ENCODE results near the gene MROH2A. TPM values are rescaled to one million over a fixed set of nuclear protein-coding genes. Genes with fewer than 3 reads are reported as not detected.

Gene MROH2A
- total RNA-seq, 1 experiment from 2014 or later = not detected

DNA sequence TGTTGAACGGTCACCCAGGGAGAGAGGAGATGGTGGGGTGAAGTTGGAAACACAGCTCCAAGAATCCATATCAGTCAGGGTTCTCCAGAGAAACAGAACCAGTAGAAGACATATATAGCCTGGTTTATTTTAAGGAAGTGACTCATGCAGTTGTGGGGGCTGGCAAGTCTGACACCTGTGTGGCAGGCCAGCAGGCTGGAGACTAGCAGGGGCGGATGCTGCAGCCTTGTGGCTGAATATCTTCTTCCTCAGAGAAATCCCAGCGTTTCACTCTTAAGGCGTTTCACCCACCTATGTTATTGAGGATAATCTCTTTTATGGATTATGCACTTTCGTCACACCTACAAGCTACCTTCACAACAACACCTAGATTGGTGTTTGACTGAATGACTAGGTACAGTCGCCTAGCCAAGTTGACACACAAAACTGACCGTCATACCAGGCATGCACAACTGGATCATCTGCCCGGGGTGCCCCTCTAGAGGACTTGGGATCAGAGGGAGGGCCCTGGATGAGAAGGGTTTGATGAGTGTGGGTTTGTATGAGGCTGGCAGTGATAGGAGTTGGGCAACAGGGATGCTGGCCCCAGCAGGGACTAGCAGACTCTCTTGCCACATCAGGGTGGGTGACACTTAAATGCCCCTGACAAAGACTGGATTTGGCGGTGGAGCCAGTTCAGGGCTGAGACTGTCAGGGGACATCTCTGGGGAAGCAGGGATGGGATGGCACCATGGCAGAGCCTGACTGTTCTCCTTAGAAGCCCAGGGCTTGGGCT lies 23.4 kb downstream of the MROH2A start:
- Histone ChIP-seq H3K4me3 (ENCODE audit: insufficient read depth, low read depth, low read length) (no peak overlapping the region), H3K27me3 (ENCODE audit: control insufficient read depth, insufficient read depth, low read length) (no peaks in the 10 kb centered on the region), H3K36me3 (replicated peaks; ENCODE audit: control insufficient read depth, insufficient read depth, low read length) (no peaks in the 10 kb centered on the region)
- peak; percentile 8 for DNase-seq

DNA sequence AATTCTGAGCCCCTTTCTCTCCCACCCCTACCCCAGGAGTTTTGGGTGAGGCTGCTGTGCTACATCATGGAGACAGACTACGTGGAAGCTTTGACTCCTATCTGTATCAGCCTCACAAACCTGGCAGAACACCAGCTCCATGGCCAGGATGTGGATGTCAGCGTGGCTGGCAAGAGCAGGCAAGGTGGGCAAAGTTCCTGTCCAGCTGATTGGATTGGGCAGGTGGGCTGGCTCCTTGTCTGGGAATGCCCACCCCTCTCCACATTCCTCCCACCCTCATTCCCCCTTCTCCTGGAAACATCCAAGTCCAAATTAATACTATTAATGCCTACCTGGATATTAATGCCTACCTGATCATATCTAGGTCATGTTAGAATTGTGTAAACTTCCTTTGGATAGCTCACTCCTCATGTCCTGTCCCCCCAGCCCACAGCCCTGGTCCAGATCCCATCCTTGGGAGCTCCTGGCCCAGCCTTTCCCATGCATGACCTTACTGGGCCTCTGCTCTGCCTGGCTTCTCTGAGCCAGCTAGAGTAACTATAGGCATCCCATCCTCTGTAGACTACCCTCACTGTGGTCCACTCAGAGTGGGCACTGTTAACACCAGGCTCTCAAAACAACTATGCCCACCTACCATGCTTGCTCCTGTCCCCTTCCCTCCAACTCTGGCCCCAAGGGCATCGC lies 24.1 kb downstream of the MROH2A start:
- H3K27me3 ChIP-seq (ENCODE audit: control insufficient read depth, insufficient read depth, low read length) = no peaks in the 10 kb centered on the region
- peak; percentile 10 for DNase-seq
- H3K4me3 ChIP-seq (ENCODE audit: insufficient read depth, low read depth, low read length) = no peak overlapping the region
- H3K36me3 ChIP-seq (replicated peaks; ENCODE audit: control insufficient read depth, insufficient read depth, low read length) = no peaks in the 10 kb centered on the region

DNA sequence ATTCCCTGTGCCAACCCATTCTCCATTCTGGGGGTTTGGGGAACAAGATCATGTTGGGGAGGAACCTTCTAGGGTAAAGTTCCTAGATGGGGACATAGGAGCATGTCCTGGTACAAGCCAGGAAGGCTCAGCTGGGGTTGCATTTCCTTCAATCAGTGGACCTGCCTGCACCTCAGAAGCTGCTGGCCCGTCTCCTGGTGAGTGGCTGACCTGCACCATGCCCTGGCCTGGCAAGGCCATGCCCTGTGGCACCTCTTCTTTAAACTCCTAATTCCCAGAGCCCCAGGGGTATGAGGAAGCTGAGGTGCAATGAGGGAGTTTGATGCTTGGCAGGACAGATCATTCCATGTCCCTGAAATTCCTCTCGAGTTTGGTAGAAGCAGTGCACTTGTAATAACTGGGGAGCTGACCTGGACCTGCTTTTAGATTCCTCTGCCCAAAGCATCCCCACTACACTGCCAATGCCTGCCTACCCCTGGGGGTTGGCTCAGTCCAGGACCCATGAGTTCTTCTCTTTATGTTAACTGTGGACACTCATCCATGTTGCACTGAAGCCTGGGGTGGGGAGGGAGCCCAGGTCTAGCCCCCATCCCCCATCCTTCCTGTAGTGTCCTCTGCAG lies 25.3 kb downstream of the MROH2A start:
- no peak for DNase-seq
- Histone ChIP-seq H3K27me3 (ENCODE audit: control insufficient read depth, insufficient read depth, low read length) (no peaks in the 10 kb centered on the region), H3K4me3 (ENCODE audit: insufficient read depth, low read depth, low read length) (no peak overlapping the region), H3K36me3 (replicated peaks; ENCODE audit: control insufficient read depth, insufficient read depth, low read length) (no peaks in the 10 kb centered on the region)

DNA sequence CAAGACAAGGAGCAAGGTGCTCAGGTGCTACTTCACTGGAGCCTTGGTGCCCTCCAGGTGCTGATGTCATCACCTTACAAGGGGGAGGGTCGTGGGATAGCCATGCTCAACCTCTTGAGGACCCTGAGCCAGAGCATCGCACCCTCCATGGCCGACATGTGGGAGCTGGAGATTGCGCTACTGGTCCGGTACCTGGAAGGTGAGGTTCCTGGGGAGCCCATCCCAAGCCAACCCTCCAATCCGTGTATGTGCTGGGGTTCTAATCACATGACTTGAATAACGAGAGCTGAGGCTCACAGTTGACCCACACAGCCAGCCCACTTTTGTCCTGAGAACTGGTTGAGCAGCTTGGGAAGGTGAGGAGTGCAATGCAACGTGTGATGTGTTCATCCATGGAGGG lies 25.9 kb downstream of the MROH2A start:
- DNase-seq = peak; percentile 7
- no peak overlapping the region for H3K4me3 ChIP-seq (ENCODE audit: insufficient read depth, low read depth, low read length)
- H3K36me3 ChIP-seq (replicated peaks; ENCODE audit: control insufficient read depth, insufficient read depth, low read length) = no peaks in the 10 kb centered on the region
- no peaks in the 10 kb centered on the region for H3K27me3 ChIP-seq (ENCODE audit: control insufficient read depth, insufficient read depth, low read length)

DNA sequence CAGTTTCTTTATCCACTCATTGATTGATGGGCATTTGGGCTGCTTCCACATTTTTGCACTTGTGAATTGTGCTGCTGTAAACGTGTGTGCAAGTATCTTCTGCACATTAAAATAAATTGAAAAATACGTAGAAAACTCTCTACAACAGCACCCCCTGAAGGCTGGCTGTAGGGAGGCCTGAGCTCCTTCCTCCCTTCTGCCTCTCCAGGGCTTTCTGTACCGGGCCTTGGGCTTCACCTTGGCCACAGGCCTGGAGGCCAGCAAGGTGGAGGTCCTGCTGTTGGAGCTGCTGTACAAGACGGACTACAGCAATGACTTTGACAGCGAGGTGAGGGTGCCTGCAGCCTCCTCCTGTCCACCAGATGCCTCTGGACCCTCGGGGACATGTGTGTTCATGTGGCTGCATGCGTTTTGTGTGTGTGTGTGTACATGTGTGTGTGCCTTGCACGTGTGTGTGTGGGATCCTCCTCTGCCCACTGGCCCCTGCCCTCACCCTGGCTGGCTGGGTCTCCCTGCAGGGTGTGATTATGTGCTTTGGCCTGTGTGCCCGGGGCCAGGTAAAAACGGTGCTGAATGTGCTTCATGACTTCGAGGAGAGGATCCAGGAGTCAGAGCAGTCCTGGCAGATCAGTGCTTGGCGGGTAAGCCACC lies 29.2 kb downstream of the MROH2A start:
- Histone ChIP-seq H3K4me3 (ENCODE audit: insufficient read depth, low read depth, low read length) (no peak overlapping the region), H3K27me3 (ENCODE audit: control insufficient read depth, insufficient read depth, low read length) (no peaks in the 10 kb centered on the region), H3K36me3 (replicated peaks; ENCODE audit: control insufficient read depth, insufficient read depth, low read length) (no peaks in the 10 kb centered on the region)
- DNase-seq = no peak

DNA sequence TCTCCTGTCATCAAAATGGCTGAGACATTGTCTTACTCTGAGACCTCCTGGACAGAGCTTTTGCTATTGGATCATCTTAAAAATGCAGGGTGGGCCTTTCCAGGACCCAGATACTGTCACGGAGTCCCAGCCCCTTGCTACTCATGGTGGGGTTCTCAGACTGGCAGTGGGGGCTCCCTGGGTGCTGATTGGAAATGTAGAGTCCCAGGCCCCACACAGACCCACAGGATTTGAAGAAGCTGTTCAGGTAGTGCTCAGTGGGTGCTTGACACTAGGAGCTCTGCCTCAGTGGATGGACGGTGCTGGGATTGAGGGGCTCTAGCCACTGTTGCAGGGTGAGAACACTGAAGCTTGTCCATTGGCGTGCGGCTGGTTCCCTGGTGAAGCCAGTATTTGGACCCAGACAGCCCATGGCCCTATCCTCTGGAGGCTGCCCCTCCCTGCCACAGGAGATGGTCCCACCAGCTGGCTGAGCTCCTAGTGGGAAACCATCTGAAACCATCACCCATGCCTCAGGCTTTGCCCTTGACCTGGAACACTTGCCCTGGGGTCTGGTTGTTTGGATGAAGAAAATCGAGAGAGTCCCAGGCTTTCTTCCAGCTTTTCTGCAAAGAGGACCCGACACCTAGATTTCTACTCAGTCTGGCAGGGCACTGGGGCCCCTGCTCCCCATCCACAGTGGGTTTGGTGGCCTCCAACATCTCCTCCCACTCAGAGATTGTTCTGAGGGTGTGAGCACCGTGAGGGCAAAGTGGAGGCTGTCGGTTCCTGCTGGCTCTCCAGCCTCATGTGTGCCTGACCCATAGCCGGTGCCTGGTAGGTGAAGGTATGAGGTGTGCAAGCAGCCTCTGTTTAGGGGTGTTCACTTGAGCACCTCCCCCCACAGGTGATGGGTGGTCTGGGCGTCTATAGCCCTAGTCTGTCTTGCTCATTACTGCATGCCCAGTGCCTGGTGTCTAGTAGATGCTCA lies 30.1 kb downstream of the MROH2A start:
- Histone ChIP-seq H3K36me3 (replicated peaks; ENCODE audit: control insufficient read depth, insufficient read depth, low read length) (no peaks in the 10 kb centered on the region), H3K27me3 (ENCODE audit: control insufficient read depth, insufficient read depth, low read length) (no peaks in the 10 kb centered on the region), H3K4me3 (ENCODE audit: insufficient read depth, low read depth, low read length) (no peak overlapping the region)
- no peak for DNase-seq

DNA sequence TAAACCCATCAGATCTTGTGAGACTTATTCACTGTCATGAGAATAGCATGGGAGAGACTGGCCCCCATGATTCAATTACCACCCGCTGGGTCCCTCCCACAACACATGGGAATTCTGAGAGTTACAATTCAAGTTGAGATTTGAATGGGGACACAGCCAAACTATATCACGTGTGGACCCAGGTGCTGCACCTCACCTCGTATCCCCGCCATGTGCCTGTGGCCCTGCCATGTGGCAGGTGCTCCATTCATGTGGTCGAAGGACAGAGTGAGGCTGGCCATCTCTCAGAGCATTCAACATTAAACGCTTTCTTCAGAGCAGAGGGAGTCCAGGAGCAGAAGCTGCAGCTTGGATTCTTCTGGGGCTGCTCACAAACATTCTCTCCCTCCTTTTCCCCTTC lies 32.3 kb downstream of the MROH2A start:
- H3K36me3 ChIP-seq (replicated peaks; ENCODE audit: control insufficient read depth, insufficient read depth, low read length) = no peaks in the 10 kb centered on the region
- H3K27me3 ChIP-seq (ENCODE audit: control insufficient read depth, insufficient read depth, low read length) = no peaks in the 10 kb centered on the region
- no peak overlapping the region for H3K4me3 ChIP-seq (ENCODE audit: insufficient read depth, low read depth, low read length)
- DNase-seq = no peak

DNA sequence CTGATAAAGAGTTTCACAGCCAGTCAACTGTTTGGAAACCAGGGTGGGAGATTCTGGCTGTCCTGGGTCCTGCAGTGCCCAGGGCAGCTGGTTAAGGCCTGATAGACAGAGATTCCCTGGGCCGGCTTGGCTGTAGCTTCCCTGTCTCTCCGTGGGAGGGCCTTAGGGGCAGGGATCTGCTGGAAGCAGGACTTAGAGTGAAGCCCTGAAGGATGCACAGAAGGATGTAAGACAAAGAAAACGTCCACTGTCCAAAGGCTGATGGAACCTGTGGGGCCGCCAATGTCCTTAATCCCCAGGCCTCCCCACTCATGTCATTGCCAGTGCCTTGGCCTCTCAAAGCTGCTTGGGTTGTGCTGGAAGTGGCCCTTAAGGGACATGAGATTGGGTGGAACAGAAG lies 33.0 kb downstream of the MROH2A start:
- no peak overlapping the region for H3K4me3 ChIP-seq (ENCODE audit: insufficient read depth, low read depth, low read length)
- DNase-seq = no peak
- H3K27me3 ChIP-seq (ENCODE audit: control insufficient read depth, insufficient read depth, low read length) = no peaks in the 10 kb centered on the region
- no peaks in the 10 kb centered on the region for H3K36me3 ChIP-seq (replicated peaks; ENCODE audit: control insufficient read depth, insufficient read depth, low read length)

DNA sequence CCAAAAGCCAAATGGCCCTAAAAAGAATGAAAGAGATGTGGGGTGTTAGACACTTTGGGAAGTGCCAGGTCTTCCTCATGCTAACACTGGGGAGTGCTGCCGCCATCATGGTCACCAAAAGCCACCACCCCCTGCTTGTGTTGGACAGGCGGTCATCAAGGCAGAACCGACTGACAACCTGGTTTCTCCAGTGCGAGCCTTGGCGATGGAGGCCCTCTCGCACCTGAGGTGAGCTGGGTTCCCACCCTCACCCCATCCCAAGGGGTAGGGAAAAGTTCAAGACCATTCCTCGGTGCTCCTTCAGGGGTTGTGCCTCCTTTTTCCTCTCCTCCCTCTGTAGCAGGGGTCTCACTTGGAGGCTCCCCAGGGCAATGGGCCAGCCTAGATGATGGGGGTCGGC lies 33.6 kb downstream of the MROH2A start:
- Histone ChIP-seq H3K4me3 (ENCODE audit: insufficient read depth, low read depth, low read length) (no peak overlapping the region), H3K36me3 (replicated peaks; ENCODE audit: control insufficient read depth, insufficient read depth, low read length) (no peaks in the 10 kb centered on the region), H3K27me3 (ENCODE audit: control insufficient read depth, insufficient read depth, low read length) (no peaks in the 10 kb centered on the region)
- no peak for DNase-seq

DNA sequence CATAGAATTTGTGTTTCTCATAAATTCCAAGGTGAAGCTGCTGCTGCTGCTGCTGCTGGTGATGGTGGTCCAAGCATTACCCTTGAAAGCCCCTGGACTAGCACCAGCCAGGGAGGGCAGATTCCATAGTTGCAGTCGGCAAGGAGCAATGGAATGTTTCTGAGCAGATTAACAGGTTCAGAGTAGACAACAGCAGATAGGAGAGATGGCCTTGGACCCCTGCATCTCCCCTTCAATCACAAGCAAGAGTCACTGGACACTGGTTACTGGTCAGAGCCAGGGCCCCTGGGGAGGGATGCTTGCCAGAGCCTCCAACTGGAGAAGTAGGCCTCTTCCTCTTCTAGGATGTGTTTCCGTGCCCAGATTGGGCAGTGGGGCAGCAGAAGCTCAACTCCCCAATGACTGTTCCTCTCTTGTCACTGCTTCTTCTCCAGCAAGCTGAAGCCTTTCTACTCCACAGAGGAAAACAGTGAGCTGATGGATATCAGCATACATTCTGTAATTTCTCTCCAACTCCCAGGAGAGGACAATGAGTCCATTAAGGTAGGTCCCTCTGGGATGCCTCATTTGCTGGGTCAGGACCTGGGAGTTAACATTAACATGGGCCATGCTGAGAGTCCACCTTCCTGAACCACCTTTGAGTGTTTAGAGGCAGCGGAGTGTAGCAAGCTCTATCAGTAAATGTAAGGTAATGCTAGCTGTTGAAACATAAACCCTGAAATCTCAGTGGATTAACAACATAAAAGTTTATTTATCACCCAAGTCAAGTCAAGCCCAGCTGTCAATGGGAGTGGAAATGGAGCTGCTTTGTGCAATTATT lies 35.3 kb downstream of the MROH2A start:
- H3K36me3 ChIP-seq (replicated peaks; ENCODE audit: control insufficient read depth, insufficient read depth, low read length) = no peaks in the 10 kb centered on the region
- no peak for DNase-seq

DNA sequence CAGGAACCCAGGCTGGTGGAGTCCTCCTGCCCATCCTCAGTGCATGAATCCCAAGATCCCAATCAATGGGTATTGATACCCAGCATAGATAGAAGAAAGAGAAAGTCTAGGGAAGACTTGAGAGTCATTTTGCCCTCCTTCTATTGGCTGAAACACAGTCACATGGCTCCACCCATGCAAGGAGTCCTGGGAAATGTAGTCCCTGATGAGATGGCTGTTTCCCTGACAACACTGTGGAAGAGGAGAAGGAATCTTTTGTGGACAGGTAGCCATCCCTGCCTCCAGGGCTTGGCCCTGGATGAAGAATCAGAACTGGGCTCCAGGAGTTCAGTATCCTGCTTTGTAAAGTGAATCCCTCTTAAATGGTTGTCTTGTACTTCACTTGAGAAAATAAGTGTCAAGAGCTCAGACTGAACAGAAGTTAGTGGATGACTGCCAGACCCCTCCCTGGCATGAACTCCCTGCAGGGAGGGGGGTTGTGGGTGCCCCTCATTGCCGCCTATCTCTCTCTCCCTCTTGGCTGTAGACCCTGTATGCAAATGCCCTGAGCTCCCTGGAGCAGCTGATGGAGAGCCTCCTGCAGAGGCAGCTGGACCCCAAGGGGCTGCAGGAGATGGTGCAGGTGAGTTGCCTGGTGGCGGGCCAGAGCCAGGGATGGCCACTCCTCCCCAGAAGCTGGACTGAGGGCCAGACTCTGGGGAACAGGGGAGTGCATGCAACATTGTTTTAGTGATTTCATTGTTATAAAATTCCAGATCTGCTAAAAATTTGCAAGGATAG lies 36.1 kb downstream of the MROH2A start:
- Histone ChIP-seq H3K27me3 (ENCODE audit: control insufficient read depth, insufficient read depth, low read length) (no peaks in the 10 kb centered on the region), H3K4me3 (ENCODE audit: insufficient read depth, low read depth, low read length) (no peak overlapping the region), H3K36me3 (replicated peaks; ENCODE audit: control insufficient read depth, insufficient read depth, low read length) (no peaks in the 10 kb centered on the region)
- DNase-seq = peak; percentile 82

More for the DNA sequence above, 35.3 kb downstream of the MROH2A start:
- no peak overlapping the region for H3K4me3 ChIP-seq (ENCODE audit: insufficient read depth, low read depth, low read length)
- no peaks in the 10 kb centered on the region for H3K27me3 ChIP-seq (ENCODE audit: control insufficient read depth, insufficient read depth, low read length)

DNA sequence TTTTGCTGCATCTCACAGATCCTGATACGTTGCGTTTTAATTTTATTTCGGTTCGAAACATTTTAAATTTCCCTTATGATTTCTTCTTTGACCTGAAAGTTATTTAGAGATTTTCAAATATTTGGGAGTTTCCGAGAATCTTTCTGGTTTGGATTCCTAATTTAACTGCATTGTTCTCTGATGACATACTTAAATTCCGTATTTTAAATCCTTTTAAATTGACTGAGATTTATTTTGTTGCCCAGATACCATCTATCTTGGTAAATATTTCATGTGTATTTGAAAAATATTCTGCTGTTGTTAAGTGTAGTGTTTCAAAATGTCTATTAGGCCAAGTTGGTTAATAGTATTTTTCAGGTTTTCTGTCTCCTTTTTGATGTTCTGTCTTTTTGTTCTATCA lies 37.7 kb downstream of the MROH2A start:
- Histone ChIP-seq H3K27me3 (ENCODE audit: control insufficient read depth, insufficient read depth, low read length) (no peaks in the 10 kb centered on the region), H3K36me3 (replicated peaks; ENCODE audit: control insufficient read depth, insufficient read depth, low read length) (no peaks in the 10 kb centered on the region), H3K4me3 (ENCODE audit: insufficient read depth, low read depth, low read length) (no peak overlapping the region)
- no peak for DNase-seq

DNA sequence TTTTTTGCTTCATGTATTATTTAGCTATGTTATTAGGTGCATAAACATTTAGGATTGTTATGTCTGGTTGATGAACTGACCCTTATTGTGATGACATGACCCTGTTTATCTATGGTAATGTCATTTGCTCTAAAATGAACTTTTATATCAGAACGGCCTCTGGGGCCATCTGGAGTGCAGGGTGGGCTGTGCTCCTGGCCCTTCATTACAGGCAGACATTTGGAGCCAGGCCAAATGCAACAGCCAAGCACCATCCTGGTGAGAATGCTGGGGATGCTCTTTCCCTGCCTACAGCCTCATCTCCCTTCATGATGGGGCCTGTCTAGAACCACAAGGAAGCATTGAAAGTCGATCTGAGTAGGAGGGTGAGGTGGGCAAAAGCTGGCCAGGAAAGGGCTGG lies 38.2 kb downstream of the MROH2A start:
- DNase-seq = no peak
- no peaks in the 10 kb centered on the region for H3K36me3 ChIP-seq (replicated peaks; ENCODE audit: control insufficient read depth, insufficient read depth, low read length)
- H3K27me3 ChIP-seq (ENCODE audit: control insufficient read depth, insufficient read depth, low read length) = no peaks in the 10 kb centered on the region
- H3K4me3 ChIP-seq (ENCODE audit: insufficient read depth, low read depth, low read length) = no peak overlapping the region

Measured in H7 (cell line).